H1 (cell line): ENCODE results near the gene CLEC1A. TPM values are rescaled to one million over a fixed set of nuclear protein-coding genes. Genes with fewer than 3 reads are reported as not detected.

ENCODE experiments used
- CTCF ChIA-PET: fragments of 300-600 bp; sonication (Branson Sonifier 250); formaldehyde crosslinking; loops from one replicate; lab custom pipeline; 2021; ENCODE audit not compliant: partially characterized antibody; lab: Charles Lee
- POLR2A ChIA-PET: fragments of 300-600 bp; sonication (Branson Sonifier 250); formaldehyde crosslinking; loops from one replicate; lab custom pipeline; 2021; ENCODE audit warnings: inconsistent platforms; ENCODE audit not compliant: partially characterized antibody; lab: Charles Lee
- DNase-seq, 2 experiments: peaks; one replicate each; pipeline versions ENCODE4 v3.0.0 to v3.0.0-alpha.2; 2010 to 2022; ENCODE audit warnings: low spot score in 2 of 2, low read depth in 1 of 2, mixed read lengths in 1 of 2
- FAIRE-seq: peaks from 2 replicates; lab custom pipeline; 2011; peaks lifted over from hg19 to GRCh38; lab: Jason Lieb, UNC
- H2AFZ ChIP-seq: 2 replicates; pipeline ENCODE4 v1.8.1; 2012; ENCODE audit warnings: low read length, inconsistent platforms
- H2AK5ac ChIP-seq: 2 replicates; pipeline ENCODE4 v1.6.1; 2013; ENCODE audit warnings: low read depth, low read length
- H2BK120ac ChIP-seq: replicated peaks from 2 replicates; pipeline ENCODE3; 2013; ENCODE audit warnings: low read depth, low read length, inconsistent platforms
- H2BK12ac ChIP-seq: 2 replicates; pipeline ENCODE4 v1.6.1; 2013; ENCODE audit warnings: low read depth, low read length
- H2BK15ac ChIP-seq: 2 replicates; pipeline ENCODE4 v1.6.1; 2013; ENCODE audit warnings: low read length
- H2BK20ac ChIP-seq: 2 replicates; pipeline ENCODE4 v1.6.1; 2013; ENCODE audit warnings: low read length
- H2BK5ac ChIP-seq: 2 replicates; pipeline ENCODE4 v1.6.1; 2013; ENCODE audit warnings: low read depth, low read length
- H3K14ac ChIP-seq: 2 replicates; pipeline ENCODE4 v1.6.1; 2013; ENCODE audit warnings: inconsistent platforms; ENCODE audit not compliant: insufficient read length
- H3K18ac ChIP-seq: 2 replicates; pipeline ENCODE4 v1.6.1; 2013; ENCODE audit warnings: low read length; ENCODE audit errors: extremely low read depth
- H3K23ac ChIP-seq: 2 replicates; pipeline ENCODE4 v1.6.1; 2013; ENCODE audit warnings: inconsistent platforms; ENCODE audit not compliant: insufficient read length
- H3K23me2 ChIP-seq: 2 replicates; pipeline ENCODE4 v1.6.1; 2013; ENCODE audit warnings: low read depth, low read length
- H3K27ac ChIP-seq: 2 replicates; pipeline ENCODE4 v1.6.1; 2011; ENCODE audit warnings: low read depth, low read length, inconsistent platforms
- H3K27me3 ChIP-seq, 4 experiments: replicated peaks in 1 of 4; 1 replicate in 1 of 4; 2 replicates in 3 of 4; pipeline versions ENCODE4 v1.6.1 to v1.8.1; 2011 to 2013; ENCODE audit warnings: low read length in 3 of 4, mild to moderate bottlenecking in 3 of 4, inconsistent platforms in 2 of 4, mixed read lengths in 2 of 4, moderate library complexity in 1 of 4; ENCODE audit not compliant: control insufficient read depth in 3 of 4, insufficient read depth in 3 of 4; ENCODE audit errors: extremely low read depth in 1 of 4
- H3K36me3 ChIP-seq, 4 experiments: 2 replicates each; pipeline versions ENCODE4 v1.6.1 to v1.8.1; 2011 to 2013; ENCODE audit warnings: mild to moderate bottlenecking in 4 of 4, low read length in 3 of 4, moderate library complexity in 2 of 4, control low read depth in 1 of 4, inconsistent platforms in 1 of 4; ENCODE audit not compliant: insufficient read depth in 4 of 4, control insufficient read depth in 2 of 4
- H3K4ac ChIP-seq: replicated peaks from 2 replicates; pipeline ENCODE3; 2013; ENCODE audit warnings: low read length, low read depth, mixed read lengths, inconsistent platforms; ENCODE audit not compliant: insufficient read length
- H3K4me1 ChIP-seq, 4 experiments: replicated peaks in 1 of 4; 1 replicate in 1 of 4; 2 replicates in 3 of 4; pipeline versions ENCODE4 v1.6.1 to v1.8.1; 2011 to 2013; ENCODE audit warnings: low read length in 3 of 4, inconsistent platforms in 2 of 4, mixed read lengths in 1 of 4; ENCODE audit not compliant: insufficient read depth in 4 of 4, control insufficient read depth in 3 of 4
- H3K4me2 ChIP-seq, 2 experiments: 2 replicates each; pipeline versions ENCODE4 v1.6.1 to v1.8.1; 2011 to 2013; ENCODE audit warnings: low read depth in 2 of 2, low read length in 2 of 2, control low read depth in 1 of 2, inconsistent platforms in 1 of 2, mild to moderate bottlenecking in 1 of 2; ENCODE audit not compliant: insufficient read depth in 1 of 2
- H3K4me3 ChIP-seq, 4 experiments: fragments of 200-600, 300-600 bp in 1 of 4; sonication (generic), shearing (Covaris generic), sonication (Bioruptor Twin) in 1 of 4; 2 replicates each; pipeline versions ENCODE4 v1.5.1 to v1.8.1; 2011 to 2016; ENCODE audit warnings: low read length in 4 of 4, low read depth in 3 of 4, control low read depth in 2 of 4, inconsistent platforms in 2 of 4, mild to moderate bottlenecking in 2 of 4, mixed read lengths in 1 of 4, moderate library complexity in 1 of 4; ENCODE audit not compliant: insufficient read depth in 2 of 4; ENCODE audit errors: extremely low read depth in 1 of 4
- H3K56ac ChIP-seq: replicated peaks from 2 replicates; pipeline ENCODE3; 2013; ENCODE audit warnings: low read depth, mild to moderate bottlenecking, mixed read lengths, low read length, inconsistent platforms; ENCODE audit not compliant: insufficient read length
- H3K79me1 ChIP-seq: 2 replicates; pipeline ENCODE4 v1.6.1; 2013; ENCODE audit warnings: low read depth, low read length, control low read depth
- H3K79me2 ChIP-seq, 2 experiments: 2 replicates each; pipeline versions ENCODE4 v1.6.1 to v1.8.1; 2012 to 2013; ENCODE audit warnings: low read length in 2 of 2, mild to moderate bottlenecking in 2 of 2, inconsistent platforms in 1 of 2; ENCODE audit not compliant: insufficient read depth in 2 of 2, control insufficient read depth in 1 of 2
- H3K9ac ChIP-seq, 4 experiments: replicated peaks in 1 of 4; 1 replicate in 1 of 4; 2 replicates in 3 of 4; pipeline versions ENCODE4 v1.6.1 to v1.8.1; 2011 to 2013; ENCODE audit warnings: low read depth in 3 of 4, low read length in 3 of 4, control low read depth in 2 of 4, mild to moderate bottlenecking in 2 of 4, moderate library complexity in 2 of 4, inconsistent platforms in 1 of 4; ENCODE audit errors: extremely low read depth in 1 of 4
- H3K9me3 ChIP-seq, 2 experiments: 2 replicates each; pipeline versions ENCODE4 v1.6.1 to v1.8.1; 2012 to 2013; ENCODE audit warnings: mild to moderate bottlenecking in 2 of 2, moderate library complexity in 2 of 2, control low read depth in 1 of 2, inconsistent platforms in 1 of 2, low read depth in 1 of 2, low read length in 1 of 2, mixed read lengths in 1 of 2; ENCODE audit not compliant: insufficient read depth in 2 of 2
- H4K20me1 ChIP-seq, 2 experiments: replicated peaks in 1 of 2; 2 replicates each; pipeline versions ENCODE3 to v1.8.1; 2011 to 2013; ENCODE audit warnings: inconsistent platforms in 2 of 2, low read length in 2 of 2, mild to moderate bottlenecking in 1 of 2; ENCODE audit not compliant: insufficient read depth in 2 of 2, control insufficient read depth in 1 of 2
- H4K5ac ChIP-seq: 2 replicates; pipeline ENCODE4 v1.6.1; 2013; ENCODE audit warnings: low read length, low read depth, mixed read lengths, inconsistent platforms; ENCODE audit not compliant: insufficient read length
- H4K8ac ChIP-seq: 2 replicates; pipeline ENCODE4 v1.8.0; 2013; ENCODE audit warnings: mild to moderate bottlenecking, moderate library complexity, low read length, inconsistent platforms; ENCODE audit not compliant: insufficient read depth; ENCODE audit errors: extremely low read depth
- H4K91ac ChIP-seq: replicated peaks from 2 replicates; pipeline ENCODE3; 2013; ENCODE audit warnings: low read length, mixed read lengths, inconsistent platforms; ENCODE audit not compliant: insufficient read length
- CEBPB ChIP-seq: IDR thresholded peaks from 2 replicates; pipeline ENCODE4 v1.6.1; 2012; ENCODE audit warnings: low read depth, low read length
- CHD1 ChIP-seq: IDR thresholded peaks from 2 replicates; pipeline ENCODE4 v1.6.1; 2012; ENCODE audit warnings: low read depth, low read length, improper control_type of control experiment
- EZH2 ChIP-seq: fragments of 200-600 bp; sonication (generic); IDR thresholded peaks from 2 replicates; pipeline ENCODE4 v1.7.1; 2012; ENCODE audit warnings: low read depth, mild to moderate bottlenecking, moderate library complexity, low read length, inconsistent platforms; ENCODE audit not compliant: severe bottlenecking
- JUND ChIP-seq: IDR thresholded peaks from 2 replicates; pipeline ENCODE4 v1.6.1; 2011; ENCODE audit warnings: mild to moderate bottlenecking, improper control_type of control experiment, low read length
- KDM1A ChIP-seq: fragments of 200-600, 300-600 bp; sonication (generic); IDR thresholded peaks from 2 replicates; pipeline ENCODE4 v1.7.1; 2016; ENCODE audit warnings: mild to moderate bottlenecking, low read length, borderline replicate concordance
- MAX ChIP-seq: IDR thresholded peaks from 2 replicates; pipeline ENCODE4 v1.6.1; 2012; ENCODE audit warnings: inconsistent platforms
- TBP ChIP-seq: IDR thresholded peaks from 2 replicates; pipeline ENCODE4 v1.6.1; 2011; ENCODE audit warnings: low read depth, low read length, improper control_type of control experiment
- WGBS, 2 experiments: shearing (Covaris generic) in 1 of 2; methylation state at CpG; one replicate each; pipeline versions ENCODE4 v1.1.6 to v1.1.7; 2013 to 2015; ENCODE audit warnings: low lambda C conversion rate in 2 of 2, mixed read lengths in 2 of 2, inconsistent platforms in 1 of 2, low coverage in 1 of 2, missing lambda C conversion rate in 1 of 2; ENCODE audit not compliant: insufficient replicate concordance in 2 of 2, insufficient coverage in 1 of 2, insufficient read length in 1 of 2; ENCODE audit errors: extremely low coverage in 1 of 2, missing lambda C conversion rate in 1 of 2; 5-methylcytosine and 5-hydroxymethylcytosine counted together
- polyA plus RNA-seq, 7 experiments: library from polyadenylated mRNA; depleted of rRNA in 3 of 7; stranded (reverse) in 5 of 7; unstranded in 2 of 7; fragments of >200 nt in 5 of 7; fragments of 200-250 nt in 2 of 7; gene quantifications; 1 replicate in 5 of 7; 2 replicates in 1 of 7; 4 replicates in 1 of 7; pipeline versions ENCODE4 v1.2.1 to v1.2.3, GENCODE V29; 2011 to 2013; ENCODE audit warnings: missing spikeins in 2 of 7, mixed read lengths in 2 of 7
- total RNA-seq: library from RNA; stranded (reverse); fragmentation: NEBNext Ultra II Directional; extraction: Animal tissue kit (Norgen Biotek cat#: 25700); gene quantifications from 2 replicates; pipeline ENCODE4 v1.2.1, GENCODE V29; 2021

The CLEC1A gene
- total and polyA plus RNA-seq, 2 of the 8 experiments (the other 6 are each of a cell fraction or from before 2014, with no cell fraction given) = 0.20 TPM; not detected in 1

- no peak overlapping the region for H3K56ac ChIP-seq
- H3K9me3 ChIP-seq = peaks cover 0 to 3% of the 10 kb centered on the region in 2 experiments; a peak in 1 of 4 replicates
- no peaks in the 10 kb centered on the region for H3K23me2 ChIP-seq
- H3K4me3 ChIP-seq = no peak overlapping the region
- H2BK20ac ChIP-seq = no peak overlapping the region
- DNase-seq = no peak
- H3K79me1 ChIP-seq = no peaks in the 10 kb centered on the region
- CTCF ChIA-PET = interaction anchor here (0.7 kb wide), 1 partner anchor 8 kb away, joined by 4 read pairs; no protein-coding TSS in a partner anchor
- no peak overlapping the region for H3K9ac ChIP-seq
- FAIRE-seq = no peak
- no peak overlapping the region for H4K91ac ChIP-seq
- H4K8ac ChIP-seq = no peak overlapping the region
- TF ChIP-seq JUND = no peak
- TF ChIP-seq TBP = no peak
- TF ChIP-seq CEBPB = no peak
- no peak for TF ChIP-seq CHD1
- no peak for TF ChIP-seq MAX
- TF ChIP-seq EZH2 = no peak
- 0 out of 2 replicates have a peak, but pooled peaks have one; percentile 45 for TF ChIP-seq KDM1A
- H2BK15ac ChIP-seq = no peak overlapping the region
- H2BK5ac ChIP-seq = no peak overlapping the region
- no peak overlapping the region for H3K4me2 ChIP-seq
- no peak overlapping the region for H4K5ac ChIP-seq
- no peak overlapping the region for H2AFZ ChIP-seq
- WGBS, 2 experiments = 92% methylated on average over 5 of the region's 5 CpGs; no CpG with 5 or more reads in 1 of the 2 experiments
- H2AK5ac ChIP-seq = no peak overlapping the region
- no peaks in the 10 kb centered on the region for H4K20me1 ChIP-seq
- no peaks in the 10 kb centered on the region for H3K36me3 ChIP-seq
- POLR2A ChIA-PET = interaction anchor here (0.6 kb wide), 1 partner anchor 11 kb away, joined by 3 read pairs; no protein-coding TSS in a partner anchor
- H3K27me3 ChIP-seq = no peaks in the 10 kb centered on the region
- H3K4ac ChIP-seq = no peak overlapping the region
- no peak overlapping the region for H3K18ac ChIP-seq
- no peak overlapping the region for H2BK120ac ChIP-seq
- H3K4me1 ChIP-seq = no peaks in the 10 kb centered on the region
- H3K23ac ChIP-seq = no peak overlapping the region
- H3K14ac ChIP-seq = no peak overlapping the region
- no peaks in the 10 kb centered on the region for H3K79me2 ChIP-seq
- H2BK12ac ChIP-seq = no peak overlapping the region
- H3K27ac ChIP-seq = no peak overlapping the region
These were observed 49.1 kb upstream of the CLEC1A start for GRCh38 chr12:10147714-10148403.
